GM12892 (cell line): Measurements from ENCODE around the gene DPP6.

Experiments used
- POLR2A ChIP-seq: IDR thresholded peaks from 2 replicates; pipeline ENCODE4 v1.6.1; 2011; ENCODE audit warnings: low read depth, low read length, control low read depth
- POLR2AphosphoS5 ChIP-seq: IDR thresholded peaks from 2 replicates; pipeline ENCODE4 v1.6.1; 2011; ENCODE audit warnings: low read depth, low read length, control low read depth

GRCh38 chr7:154729056-154729455 lies 676.9 kb downstream of the DPP6 start:
- no peak for TF ChIP-seq POLR2AphosphoS5
- TF ChIP-seq POLR2A: no peak
